ENCODE data around the gene ITGAV. TPM values are rescaled to one million over a fixed set of nuclear protein-coding genes. Genes with fewer than 3 reads are reported as not detected.

ITGAV gene
- total RNA-seq, 1 donor from 2014 or later: 124 TPM

DNA sequence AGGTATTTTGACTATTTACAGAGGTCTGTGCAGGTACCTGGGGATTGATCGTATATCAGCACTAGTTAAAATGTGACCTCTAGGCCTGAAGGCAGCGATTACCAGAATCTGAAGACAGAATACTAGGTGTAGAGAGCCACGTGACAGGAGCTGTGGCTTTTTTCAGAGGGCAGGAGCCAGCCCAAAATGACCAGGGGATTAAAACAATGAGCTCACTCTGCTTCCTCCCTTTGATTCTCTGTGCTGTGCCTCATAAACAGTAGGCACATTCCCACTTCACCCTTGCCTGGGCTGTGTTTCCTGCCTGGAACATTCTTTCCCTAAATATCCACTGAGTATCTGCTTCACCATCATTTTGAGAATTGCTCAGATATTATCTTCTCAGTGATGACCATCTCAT lies 15.2 kb downstream of the ITGAV start:
- intact Hi-C loops (cut with DNase I): no loop called here
- DNase-seq (no peak), ATAC-seq (ENCODE audit: poor library complexity) (peak; percentile 52)

DNA sequence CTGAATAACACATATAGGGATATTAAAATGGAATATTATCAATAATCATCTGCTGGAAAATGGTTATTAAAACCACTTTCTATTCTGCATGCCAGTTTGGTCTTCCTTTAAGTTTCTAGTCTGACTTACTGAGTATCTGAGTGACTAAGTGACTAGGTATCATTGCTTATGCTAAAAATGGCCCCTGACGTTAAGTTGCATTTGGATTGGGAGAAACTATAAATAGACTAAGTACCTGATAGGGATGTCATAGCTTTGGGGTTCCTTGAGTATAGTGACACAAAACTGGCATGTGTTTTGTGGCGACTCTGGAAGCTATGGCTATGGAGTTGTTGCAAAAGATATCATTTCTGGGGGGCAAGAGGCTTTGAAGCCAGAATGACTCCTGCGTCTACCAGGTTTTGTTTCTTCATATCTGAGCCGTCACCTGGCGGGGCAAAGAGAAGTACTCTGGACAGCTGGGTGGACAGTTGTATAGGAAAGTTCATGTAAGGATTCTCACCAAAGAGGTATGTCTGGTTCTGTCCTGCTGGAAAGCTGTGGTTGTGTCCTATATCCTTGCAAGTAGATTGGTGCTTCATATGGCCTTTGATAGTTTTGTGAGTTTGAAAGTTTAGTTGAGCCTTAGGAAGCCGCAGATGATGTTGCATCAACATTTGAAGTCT lies 17.9 kb downstream of the ITGAV start:
- peak; percentile 86 for ATAC-seq (ENCODE audit: poor library complexity)
- intact Hi-C loops (cut with DNase I): no loop called here
- DNase-seq: no peak

GRCh38 chr2:186610785-186611184 lies 20.9 kb downstream of the ITGAV start:
- no peak for DNase-seq
- intact Hi-C loops (cut with DNase I): no loop called here
- ATAC-seq (ENCODE audit: poor library complexity): no peak

DNA sequence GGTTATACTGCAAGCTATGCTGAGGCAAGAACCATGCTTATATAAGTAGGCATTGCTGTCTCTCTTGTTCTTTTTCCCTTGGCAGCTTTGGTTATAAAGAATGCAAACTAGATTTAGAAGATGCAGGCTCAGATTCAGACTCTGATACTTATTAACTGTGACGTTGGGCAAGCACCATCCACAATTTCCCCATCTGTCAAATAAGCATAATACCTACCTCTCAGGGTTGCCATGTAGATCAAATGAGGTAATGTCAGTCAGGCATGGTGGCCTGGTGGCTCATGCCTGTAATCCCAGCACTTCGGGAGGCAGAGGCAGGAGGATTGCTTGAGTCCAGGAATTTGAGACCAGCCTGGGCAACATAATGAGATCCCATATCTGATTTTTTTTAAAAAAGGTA lies 21.7 kb downstream of the ITGAV start:
- ATAC-seq (ENCODE audit: poor library complexity) (no peak), DNase-seq (no peak)
- intact Hi-C loops (cut with DNase I): no loop called here

DNA sequence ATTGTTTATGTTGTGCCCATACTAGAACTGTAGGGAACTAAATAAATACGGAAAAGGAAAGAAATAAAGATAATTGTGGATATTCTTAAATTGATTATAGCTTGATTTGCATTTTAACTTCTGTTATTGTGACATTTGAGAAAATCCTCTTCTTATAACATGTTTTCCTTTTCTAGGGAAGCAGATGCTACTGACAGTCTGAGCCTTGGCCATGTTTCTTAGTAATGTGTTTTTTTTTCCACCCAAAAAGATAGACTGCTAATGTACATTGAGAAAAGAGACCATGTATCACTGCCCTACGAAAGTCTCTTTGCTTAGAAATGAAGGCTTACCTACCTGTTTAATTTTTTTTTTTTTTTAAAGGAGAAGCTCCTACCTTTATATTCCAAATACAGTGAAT lies 22.2 kb downstream of the ITGAV start:
- DNase-seq (no peak), ATAC-seq (ENCODE audit: poor library complexity) (no peak)
- intact Hi-C loops (cut with DNase I): no loop called here

- intact Hi-C loops (cut with DNase I): no loop called here
- no peak for ATAC-seq (ENCODE audit: poor library complexity)
Observed at GRCh38 chr2:186612555-186613440, 22.9 kb downstream of the ITGAV start.

GRCh38 chr2:186614373-186614772 lies 24.5 kb downstream of the ITGAV start:
- intact Hi-C loops (cut with DNase I): no loop called here
- DNase-seq (no peak), ATAC-seq (ENCODE audit: poor library complexity) (no peak)

More at GRCh38 chr2:186612555-186613440, 22.9 kb downstream of the ITGAV start:
- no peak for DNase-seq

DNA sequence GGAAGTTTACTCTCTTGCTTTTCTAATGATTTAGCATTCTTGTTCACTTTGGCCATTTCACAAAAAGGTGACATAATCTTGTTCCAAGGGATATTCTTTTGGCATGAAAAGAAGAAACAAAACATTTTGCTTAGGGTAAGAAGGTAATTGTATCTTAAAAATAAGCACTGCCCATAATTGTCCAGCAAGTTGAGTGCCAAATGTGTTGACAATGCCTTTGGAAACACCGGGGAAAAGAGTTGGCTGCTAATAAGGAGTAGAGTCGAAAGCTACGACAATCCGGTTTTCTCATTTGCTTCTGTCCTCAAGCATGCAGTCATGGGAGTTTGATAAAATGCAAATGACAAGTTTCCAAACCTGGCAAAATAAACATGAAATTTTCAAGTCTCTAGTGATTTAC lies 27.3 kb downstream of the ITGAV start:
- intact Hi-C loops (cut with DNase I): no loop called here
- ATAC-seq (ENCODE audit: poor library complexity): peak; percentile 69
- no peak for DNase-seq

DNA sequence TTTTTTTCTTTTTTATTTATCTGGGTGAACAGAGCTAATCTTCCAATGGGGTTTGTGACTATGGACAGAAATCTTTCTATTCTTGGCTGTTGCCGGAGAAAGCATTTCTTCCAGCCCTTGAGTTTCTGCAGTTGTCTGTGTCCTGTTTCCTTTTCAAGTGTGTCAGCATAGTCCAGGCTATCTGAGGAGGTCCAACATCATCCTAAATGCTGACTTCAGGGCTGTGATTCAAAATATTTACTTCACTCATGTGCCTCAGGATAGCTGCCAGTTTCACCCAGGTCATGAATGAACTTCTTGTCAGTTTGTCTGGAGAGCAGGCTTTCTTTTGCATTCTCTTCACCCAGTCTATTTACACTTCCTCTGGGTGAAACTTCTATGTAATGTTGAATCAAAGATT lies 27.9 kb downstream of the ITGAV start:
- DNase-seq (no peak), ATAC-seq (ENCODE audit: poor library complexity) (peak; percentile 78)
- intact Hi-C loops (cut with DNase I): no loop called here

- ATAC-seq (ENCODE audit: poor library complexity) (no peak), DNase-seq (no peak)
- intact Hi-C loops (cut with DNase I): no loop called here
Observed at GRCh38 chr2:186618696-186619095, 28.8 kb downstream of the ITGAV start.

- intact Hi-C loops (cut with DNase I): no loop called here
- ATAC-seq (ENCODE audit: poor library complexity) (no peak), DNase-seq (no peak)
Observed at GRCh38 chr2:186623084-186623483, 33.2 kb downstream of the ITGAV start.

- DNase-seq (no peak), ATAC-seq (ENCODE audit: poor library complexity) (no peak)
Observed at GRCh38 chr2:186624276-186624675, 34.4 kb downstream of the ITGAV start.

DNA sequence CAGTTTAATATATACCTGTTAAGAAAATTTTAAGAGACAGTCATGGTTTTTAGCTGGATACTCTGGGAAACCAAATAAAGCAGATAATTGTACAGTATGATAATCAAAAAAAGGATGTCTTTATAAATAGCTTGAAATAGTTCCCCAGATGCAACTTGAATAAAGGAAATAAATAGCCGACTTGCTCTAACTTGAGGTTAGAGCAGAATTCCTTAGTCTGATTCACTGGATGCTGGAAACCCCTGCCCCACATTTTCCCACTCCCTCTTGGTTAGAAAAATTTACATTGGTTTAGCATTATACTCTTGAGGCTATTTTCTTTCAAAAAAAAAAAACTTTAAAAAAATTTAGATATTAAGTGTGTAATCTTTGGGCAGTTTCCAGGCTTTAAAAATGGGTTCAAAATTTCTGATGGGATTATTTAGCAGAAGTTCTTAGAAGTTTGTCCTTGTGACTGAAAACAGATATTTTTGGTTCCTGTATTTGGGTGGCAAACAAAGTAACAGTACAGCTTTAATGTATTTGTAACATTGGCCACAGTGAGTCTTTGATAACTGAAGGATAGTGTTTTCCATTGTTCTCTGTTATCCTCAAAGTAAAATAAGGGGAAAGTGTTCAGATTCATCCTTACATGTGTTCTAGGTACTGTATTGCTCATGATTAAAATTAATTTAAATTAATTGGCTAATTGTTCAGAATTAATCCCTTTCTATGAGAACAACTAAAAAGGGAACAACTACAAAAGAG lies 39.6 kb downstream of the ITGAV start:
- ATAC-seq (ENCODE audit: poor library complexity): no peak
- intact Hi-C loops (cut with DNase I): no loop called here
- no peak for DNase-seq

More at GRCh38 chr2:186624276-186624675, 34.4 kb downstream of the ITGAV start:
- intact Hi-C loops (cut with DNase I): no loop called here

DNA sequence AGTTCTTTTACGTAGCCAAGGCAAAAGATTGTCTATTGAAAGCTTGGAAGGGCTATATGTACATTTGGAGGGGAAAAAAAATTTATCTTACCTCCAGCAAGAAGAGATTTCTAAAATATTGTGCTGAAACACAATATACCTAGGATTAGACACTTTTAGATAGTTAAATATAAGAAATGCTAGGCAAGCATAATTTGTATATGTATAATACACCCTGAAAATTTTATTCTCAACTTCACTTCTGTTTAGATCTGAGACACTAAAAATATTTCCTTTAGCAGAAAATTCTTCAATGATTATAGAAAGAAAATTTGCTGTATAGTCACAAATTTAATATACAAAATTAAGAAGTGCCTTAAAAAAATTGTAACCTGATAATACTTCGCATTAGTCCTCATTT lies 42.6 kb downstream of the ITGAV start:
- DNase-seq: no peak
- intact Hi-C loops (cut with DNase I): no loop called here
- ATAC-seq (ENCODE audit: poor library complexity): no peak

- ATAC-seq (ENCODE audit: poor library complexity) (no peak), DNase-seq (no peak)
- intact Hi-C loops (cut with DNase I): no loop called here
Observed at GRCh38 chr2:186634701-186635100, 44.8 kb downstream of the ITGAV start.

GRCh38 chr2:186636800-186637496 lies 47.1 kb downstream of the ITGAV start:
- DNase-seq (peak; percentile 40), ATAC-seq (ENCODE audit: poor library complexity) (no peak)
- intact Hi-C loops (cut with DNase I): no loop called here

GRCh38 chr2:186637497-186637800 lies 47.6 kb downstream of the ITGAV start:
- intact Hi-C loops (cut with DNase I): no loop called here
- no peak for ATAC-seq (ENCODE audit: poor library complexity)
- no peak for DNase-seq

- DNase-seq (no peak), ATAC-seq (ENCODE audit: poor library complexity) (no peak)
- intact Hi-C loops (cut with DNase I): loop anchor here (2.0 kb wide), 1 partner anchor 135 kb away; no protein-coding TSS in a partner anchor
Observed at GRCh38 chr2:186639939-186640338, 50.1 kb downstream of the ITGAV start.

Measured in Right ventricle myocardium superior (tissue), 1 donor.